Kasumi-1 (cell line): ENCODE data around the gene EPHA5.

Source experiments
- DNase-seq, 2 experiments: peaks; one replicate each; lab custom pipeline; 2025; lab: John Stamatoyannopoulos, UW

EPHA5 gene

DNA sequence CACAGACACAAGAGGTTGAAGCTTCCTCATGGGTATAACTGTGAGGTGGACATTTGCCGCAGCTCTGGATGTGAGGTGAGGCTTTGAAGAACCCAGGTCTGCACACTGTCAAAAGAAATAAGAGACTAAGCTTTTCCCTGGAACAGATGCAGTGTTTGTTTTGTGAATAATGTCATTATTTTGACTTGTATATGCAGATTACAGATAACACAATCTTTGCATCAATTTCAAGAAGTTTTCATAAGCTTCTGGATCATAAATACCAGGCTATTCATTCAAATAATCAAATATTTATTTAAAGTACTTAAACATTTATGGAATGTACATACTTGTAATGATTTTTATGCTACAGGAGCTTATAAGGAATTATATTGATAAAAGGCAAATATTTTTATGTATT is 174.8 kb downstream of the EPHA5 start:
- no peak for DNase-seq

DNA sequence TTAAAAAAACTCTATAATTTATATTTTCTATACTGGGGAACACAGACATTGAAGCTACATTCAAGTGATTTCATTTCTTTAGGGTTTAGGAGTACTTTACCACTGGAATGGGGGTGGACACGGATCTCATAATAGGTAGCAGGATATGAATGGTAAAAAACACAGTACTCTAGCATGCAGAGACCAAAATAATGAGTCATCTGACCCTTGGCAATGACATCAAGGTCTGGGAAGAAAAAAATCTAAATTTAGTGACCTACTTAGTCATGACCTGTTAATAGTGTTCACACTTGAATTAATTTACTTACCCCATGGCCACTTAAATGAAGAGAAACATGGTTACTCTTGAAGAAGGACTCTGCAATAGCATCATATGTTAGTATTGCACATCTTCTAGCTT is 187.9 kb downstream of the EPHA5 start:
- DNase-seq = no peak

DNA sequence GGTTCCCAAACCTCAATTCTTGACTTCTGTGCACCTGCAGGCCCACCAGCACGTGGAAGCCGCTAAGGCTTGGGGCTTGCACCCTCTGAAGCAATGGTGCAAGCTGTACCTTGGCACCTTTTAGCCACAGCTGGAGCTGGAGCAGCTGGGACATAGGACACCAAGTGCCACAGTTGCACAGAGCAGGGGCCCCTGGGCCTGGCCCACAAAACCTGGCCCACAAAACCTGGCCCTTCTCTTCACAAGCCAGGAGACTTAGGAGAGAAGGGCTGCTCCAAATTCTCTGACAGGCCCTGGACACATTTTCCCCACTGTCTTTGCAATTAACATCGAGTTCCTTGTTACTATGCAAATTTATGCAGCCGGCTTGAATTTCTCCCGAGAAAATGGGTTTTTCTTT is 197.8 kb downstream of the EPHA5 start:
- no peak for DNase-seq

DNA sequence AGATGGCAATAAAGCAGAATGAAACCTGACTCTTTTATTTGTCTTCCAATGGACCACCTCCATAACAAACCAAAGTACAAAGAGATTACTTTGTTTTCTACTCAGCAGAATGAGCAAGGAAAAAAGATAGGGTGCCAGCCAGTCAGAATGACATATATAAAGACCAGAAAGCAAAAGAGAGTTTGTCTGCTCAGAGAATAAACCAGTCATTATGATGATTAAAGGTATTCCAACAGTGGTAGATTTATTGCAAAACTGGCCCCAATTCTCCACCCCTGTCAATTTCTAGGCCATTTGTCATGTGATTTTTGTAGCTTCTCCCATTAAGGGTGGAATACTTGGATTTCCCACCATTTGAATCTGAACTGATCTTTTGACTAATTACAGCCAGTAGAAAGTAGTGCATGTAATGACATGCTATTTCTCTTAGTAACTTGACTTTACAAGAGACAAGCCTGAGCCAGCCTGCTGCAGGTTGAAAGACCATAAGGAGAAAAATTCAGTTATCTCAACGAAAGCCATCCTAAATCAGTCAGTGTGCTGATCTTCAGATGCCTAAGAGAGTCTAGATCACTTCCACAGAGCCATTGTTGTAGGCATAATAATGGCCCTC is 203.1 kb downstream of the EPHA5 start:
- DNase-seq = no peak

DNA sequence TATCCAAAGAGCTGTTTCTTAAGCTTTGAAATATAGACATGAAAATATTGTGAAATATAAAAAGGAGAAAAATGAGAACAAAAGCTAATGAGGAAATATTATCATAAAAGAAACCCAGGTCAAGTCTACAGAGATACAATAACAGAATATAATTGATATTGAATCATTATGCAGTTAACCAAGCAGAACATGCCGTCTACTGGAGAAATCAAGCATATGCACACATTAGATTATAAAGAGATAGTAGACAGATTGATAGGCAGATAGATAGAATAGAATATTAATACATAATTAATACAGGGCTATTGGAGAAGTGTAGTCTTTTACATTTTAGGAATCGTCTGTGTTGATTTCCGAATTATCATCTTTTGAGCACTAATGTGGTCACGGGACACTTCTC is 208.5 kb downstream of the EPHA5 start:
- DNase-seq = no peak

DNA sequence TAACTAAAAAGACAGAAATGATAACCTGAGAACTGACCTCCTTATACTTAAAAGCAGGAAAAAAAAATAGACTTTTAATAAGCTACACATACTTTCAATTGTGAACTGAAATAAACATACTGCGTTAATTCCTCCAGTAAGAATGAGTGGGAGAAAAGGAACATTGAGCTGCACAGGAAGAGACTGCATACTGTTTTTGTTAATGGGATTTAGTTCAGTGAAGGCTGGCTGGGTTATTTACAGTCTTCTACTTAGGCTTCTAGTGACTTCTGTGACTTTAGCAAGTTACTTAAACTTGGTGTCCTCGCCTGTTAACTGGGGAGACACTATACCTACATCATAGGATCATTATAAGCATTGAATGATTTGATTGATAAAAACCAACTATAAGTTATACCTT is 213.3 kb downstream of the EPHA5 start:
- DNase-seq = no peak

DNA sequence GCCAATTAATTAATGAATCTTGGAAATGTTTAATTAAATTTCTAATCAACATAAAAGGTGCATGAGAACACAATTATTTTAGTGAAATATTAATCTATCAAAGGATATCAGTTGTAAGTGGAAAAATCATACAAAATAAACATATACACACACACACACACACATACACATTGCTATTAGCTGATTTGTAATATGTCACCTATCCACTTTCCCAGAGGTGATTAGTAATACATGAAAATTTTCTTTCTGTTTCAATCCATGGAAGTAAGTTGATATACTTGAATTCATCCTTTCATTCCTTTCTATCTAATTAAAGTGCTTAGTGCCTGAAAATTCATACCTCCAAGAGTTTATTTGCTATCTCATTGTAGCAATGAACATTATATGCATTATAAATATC is 213.7 kb downstream of the EPHA5 start:
- DNase-seq = no peak

DNA sequence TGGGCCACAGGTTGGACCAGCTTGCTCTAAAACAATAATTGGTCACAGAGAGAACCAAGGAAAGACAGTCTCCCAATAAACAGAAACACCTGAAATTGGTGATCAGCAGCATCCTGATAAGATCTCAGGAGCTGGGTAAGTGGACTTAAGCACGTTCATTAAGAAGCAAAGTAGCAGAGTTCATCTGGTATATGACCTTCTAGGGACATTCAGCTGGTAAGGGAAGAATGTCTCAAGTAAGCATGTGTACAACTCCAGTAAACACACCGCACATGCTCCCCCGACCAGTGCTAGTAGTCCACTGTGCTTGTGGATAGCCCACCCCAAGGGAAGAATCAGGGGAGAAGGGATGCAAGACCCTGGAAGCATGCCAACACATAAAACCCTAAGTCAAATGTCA is 216.9 kb downstream of the EPHA5 start:
- no peak for DNase-seq

DNA sequence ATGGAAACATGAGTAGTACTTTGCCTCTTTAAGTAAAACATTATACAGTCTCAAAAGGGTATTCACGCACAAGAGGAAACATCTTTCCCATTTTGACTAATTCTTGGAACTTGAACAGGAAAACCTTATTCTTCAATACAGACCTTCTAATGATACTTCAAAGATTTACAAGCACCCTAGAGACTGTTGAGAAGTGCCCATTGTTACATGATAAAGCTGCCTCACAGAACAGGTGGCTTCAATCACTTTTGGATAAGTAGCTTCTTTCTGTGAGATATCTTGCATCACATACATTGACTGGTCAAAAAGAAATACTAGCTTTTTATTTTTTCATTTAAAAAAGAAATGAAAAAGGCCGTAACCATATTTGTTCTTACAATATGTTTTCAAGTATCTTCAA is 219.4 kb downstream of the EPHA5 start:
- no peak for DNase-seq

DNA sequence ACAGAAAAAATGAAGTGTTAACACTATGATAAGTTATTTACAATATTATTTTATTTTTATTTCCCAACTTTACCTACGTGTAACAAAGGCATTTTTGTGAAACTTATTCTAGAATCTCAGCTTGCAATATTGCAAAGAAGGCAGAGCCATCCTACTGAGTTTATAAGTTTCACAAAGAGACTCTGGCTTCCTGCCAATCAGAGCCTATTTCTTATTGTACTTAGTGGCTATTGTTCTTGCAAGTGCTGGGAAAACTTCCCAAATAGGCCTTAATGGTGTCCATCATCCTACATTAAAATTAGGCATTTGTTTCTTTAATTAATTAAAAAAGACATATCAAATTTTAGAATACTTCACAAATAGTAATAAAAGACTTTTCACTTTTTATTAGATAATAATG is 233.2 kb downstream of the EPHA5 start:
- no peak for DNase-seq

DNA sequence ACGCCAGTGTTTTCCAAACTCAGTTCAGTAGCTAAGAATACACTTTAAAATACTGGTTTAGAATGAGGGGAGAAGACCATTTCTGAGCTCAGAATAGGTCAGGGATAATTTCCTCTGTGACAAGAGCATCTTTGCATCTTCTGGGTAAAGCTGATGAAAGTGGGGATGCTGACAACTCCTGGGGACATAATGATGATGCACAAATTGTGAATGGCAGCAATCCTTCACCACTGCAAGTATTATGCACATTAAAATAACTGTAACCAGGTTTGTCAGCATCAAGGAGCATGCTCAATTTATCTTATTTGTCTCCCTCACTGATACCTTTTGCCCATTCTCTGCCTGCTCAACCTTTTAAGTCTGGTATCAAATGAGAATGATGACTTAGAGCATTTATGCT is 248.2 kb downstream of the EPHA5 start:
- no peak for DNase-seq

DNA sequence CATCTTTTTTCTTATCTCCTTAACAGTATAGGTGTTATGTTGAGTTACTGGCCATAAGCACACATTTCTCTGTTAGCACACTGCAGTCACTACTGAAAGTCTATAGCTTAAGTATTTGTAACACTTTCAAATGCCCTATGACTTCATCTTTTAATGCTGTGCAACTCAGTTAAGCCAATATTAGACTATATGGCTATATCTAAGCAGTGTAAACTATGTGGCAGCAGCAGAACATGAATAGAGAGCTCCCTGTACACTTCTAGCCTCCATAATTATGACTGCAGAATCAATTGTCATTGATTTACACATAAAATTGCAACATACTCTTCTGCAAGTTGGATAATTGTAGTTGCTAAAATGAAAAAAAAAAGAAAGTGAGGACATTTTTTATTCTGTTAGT is 250.3 kb downstream of the EPHA5 start:
- no peak for DNase-seq

DNA sequence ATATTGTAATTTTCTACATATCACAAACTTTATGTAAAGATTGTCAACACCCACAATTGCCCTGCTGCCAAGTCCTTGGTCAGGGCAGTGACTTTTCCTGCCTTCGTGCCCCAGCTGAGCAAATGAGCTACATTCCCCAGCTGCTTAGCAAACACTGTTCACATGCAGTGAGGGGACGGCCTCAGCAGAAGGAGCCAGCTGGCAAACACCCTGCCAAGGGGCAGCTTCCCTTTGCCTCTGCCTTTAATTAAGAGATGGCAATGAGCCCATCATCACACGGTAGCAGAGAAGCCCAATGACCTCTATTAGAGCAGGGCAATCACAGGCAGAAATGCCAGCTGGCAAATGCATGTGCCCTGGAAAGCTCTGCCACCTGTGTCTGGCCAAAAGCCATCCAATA is 253.4 kb downstream of the EPHA5 start:
- DNase-seq = no peak

DNA sequence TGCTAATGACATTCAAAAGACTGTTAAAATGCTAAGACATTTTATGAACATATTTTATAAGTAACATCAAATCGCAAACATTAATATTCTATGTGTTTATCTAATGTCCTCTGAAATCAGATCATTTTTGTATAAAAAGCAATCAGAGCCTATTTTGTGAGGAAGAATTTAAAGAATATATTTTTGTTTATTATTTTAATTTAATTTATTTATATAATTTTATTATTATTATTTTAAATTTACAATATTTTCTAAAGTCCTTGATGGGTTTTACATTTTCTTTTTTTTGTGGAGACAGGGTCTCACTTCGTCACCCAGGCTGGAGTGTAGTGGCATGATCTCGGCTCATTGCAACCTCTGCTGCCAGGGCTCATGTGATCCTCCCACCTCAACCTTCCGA is 262.8 kb downstream of the EPHA5 start:
- DNase-seq = no peak

DNA sequence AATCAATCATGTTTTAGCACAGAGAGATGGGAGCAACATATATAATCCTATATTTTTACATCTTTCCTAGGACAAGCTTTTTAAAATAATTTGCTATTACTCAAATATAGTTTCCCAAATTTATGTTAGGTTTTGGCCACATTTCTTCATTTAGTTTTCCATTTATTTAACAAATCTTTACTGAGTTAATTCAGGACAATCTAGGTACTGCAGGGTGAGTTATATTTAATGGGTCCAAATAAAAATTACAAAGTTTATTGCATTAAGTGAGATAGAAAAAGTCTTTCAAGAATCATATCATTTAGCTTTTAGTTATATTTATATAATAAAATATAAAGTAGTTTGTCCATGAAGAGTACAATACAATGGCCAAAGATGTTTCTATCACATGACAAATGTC is 269.2 kb downstream of the EPHA5 start:
- DNase-seq = no peak

DNA sequence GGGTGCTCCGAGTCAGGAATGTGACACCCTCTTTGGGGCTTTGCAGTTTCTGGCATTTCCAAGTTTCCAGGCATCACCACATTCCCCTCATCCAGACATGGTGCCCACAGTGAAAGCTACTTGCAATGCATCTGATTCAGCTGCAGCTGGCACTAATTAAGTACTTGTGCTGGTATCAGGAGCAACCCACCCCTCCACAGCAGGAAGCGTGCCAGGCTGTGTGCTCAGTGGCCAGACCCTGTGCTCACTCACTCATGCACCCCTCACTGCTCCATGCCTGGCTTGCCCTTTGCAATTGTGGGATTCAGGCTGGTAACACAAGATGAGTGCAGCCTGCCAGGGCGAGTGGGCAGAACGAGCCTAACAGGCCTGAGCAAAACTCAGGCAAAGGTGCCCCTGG is 271.2 kb downstream of the EPHA5 start:
- DNase-seq = no peak

DNA sequence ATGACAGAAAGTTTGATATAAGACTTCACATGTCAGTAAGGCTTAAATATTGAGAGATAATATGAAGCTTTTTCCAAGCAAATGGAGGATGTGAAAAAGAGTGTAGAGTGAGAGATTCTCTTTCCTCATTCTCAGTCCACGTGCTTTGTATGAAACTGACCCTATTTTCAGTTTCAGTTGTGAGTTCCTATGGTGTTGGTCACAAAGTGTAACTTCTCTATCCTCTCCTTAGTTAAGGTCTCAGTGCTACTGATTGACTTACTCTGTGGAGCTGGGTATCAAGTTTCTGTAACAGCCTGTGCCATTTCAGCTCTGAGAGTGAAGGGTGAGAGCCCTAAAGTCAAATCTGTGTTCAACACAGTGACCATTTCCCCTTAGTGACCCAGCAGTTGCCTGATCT is 277.2 kb downstream of the EPHA5 start:
- DNase-seq = no peak

DNA sequence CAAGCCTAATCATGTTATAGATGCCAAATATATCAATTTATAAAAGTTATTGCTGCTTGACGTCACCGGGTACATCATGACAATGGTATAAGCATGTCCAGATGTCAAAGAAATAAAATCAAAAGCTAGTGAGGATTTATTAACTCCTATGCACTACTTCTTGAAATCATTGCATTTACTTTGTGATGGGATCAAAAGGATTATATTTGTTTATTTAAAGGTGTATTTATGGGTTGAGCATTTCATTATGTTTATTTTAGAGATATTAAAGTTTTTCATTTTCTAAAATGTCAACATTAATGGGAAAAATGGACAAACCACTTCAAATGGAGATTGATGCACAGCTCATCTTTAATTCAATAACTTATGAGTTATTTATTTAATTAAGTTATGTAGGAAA is 277.8 kb downstream of the EPHA5 start:
- DNase-seq = no peak

DNA sequence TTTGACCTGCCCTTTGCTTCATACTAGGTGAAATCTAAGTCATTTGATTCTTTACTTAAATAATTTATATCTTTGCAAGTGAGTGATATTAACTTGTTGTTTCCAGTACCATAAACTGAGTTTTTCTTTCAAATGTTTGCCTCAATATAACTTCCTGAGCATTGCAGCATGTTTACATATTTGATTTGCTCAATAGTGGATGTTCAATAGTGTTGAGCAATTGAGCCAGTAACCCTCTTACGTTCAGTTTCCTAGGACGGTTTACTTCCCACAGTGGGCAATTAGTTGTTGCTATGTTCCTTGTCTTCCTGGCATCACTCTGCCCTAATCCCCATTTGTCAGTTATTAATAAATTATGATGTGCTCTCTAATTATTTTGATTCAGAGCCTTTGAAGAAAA is 278.5 kb downstream of the EPHA5 start:
- no peak for DNase-seq

DNA sequence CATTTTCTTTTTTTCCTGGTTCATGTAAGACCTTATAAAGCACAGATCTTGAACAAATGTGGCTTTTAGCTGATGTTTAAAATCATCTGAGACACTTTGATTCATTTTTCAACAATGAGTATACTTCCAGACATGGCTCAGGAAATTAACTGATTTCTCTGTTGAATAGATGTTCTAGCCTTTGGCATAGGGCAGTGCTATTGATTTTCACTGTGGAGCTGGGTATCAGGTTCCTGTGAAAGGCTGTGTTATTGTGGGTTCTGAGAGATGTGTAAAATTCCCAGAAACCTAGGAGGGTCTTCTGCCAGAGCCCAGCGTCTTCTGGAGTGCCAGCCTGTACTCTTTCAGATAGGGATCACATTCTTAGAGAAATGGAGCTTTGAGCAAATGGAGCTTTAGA is 278.9 kb downstream of the EPHA5 start:
- no peak for DNase-seq

DNA sequence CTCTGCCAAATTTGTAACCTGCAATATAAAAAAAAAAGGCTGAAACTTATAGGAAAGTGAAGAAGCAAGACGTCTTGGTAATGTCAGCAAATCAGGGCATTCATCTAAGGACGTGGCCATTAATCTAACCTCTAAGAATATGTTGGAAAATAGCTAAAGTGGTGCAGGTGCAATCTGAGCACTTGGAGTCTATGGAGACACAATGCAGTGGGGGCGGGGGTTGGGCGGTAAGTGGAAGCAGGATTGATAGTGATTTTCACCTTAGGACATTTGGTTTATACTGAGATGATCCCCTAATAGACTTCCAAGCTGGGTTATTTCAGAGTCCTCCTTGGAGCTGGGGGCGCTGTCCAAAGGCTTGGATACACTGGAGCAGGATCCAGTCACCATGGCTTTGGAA is 283.4 kb downstream of the EPHA5 start:
- DNase-seq = no peak

DNA sequence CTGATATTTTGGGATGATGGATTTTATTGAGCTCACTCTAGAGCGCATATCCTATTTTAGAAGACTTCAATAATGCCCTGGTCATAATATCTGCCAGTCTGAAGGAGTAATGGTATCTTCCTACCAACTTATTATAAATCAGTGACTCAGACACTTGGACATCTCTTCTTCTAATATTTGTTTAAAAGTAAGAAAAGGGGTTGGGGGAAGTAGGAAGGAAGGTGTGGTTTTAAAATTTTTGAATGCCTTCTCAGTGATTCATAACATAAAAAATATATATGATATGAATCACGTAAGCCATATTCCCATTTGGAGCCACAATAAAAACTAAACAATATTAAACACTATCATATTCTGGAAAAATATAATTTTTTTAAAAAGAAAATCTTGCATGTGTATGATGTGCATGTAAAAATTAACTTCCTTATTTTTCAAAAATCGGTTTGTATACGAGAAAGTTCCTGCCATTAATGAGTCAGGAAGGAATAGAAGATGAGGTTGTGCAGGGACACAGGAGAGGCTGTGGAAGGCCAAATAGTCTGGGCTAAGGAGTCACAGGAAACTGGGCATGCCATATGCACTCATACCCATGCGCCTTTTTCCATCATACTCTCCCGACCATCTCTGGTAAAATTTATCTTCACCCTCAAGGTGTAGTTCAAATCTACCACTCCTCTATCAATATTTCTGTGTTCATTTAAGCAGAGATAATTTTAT is 286.5 kb downstream of the EPHA5 start:
- no peak for DNase-seq

DNA sequence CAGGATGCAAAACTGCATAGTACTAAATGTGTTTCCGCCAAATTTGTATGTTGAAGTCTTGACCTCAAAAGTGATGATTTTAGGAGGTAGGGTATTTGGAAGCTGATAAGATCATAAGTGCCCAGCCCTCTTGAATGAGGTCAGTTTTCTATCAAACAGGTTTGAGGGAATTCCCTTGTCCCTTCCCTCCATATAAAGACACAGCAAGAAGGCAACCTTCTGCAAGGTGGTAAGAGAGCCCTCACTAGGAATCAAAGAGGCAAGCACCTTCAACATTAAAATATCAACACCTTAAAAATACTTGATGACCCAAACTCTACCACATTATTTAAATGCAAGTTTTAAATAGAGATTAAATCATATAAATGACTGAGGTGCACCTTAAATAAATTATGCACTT is 288.6 kb downstream of the EPHA5 start:
- DNase-seq = no peak

DNA sequence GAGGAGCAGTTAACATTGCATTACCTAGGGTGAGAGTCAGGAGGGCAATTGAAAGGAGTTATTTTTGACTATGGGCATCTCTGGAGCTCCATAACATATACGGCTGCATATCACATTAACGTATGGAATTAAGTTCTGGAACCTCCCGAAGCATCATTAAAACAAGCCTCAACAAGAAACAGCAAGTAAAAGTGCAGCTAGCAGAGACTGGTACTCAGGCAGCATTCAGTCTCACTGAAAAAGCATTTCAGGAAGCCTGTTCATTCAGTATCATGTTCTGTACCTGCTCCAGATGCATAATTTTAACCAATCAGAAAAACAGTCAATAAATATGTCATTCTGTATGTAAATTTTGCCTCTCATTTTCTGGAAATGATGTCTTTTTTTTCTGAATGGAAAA is 299.6 kb downstream of the EPHA5 start:
- DNase-seq = no peak
